K562 (cell line): ENCODE results near the gene EMID1. TPM values are rescaled to one million over a fixed set of nuclear protein-coding genes. Genes with fewer than 3 reads are reported as not detected.

Experiments
- BCL6 ChIP-seq: fragments of 250-450 bp; sonication (Bioruptor Pico); IDR thresholded peaks from 2 replicates; pipeline ENCODE4 v1.4.0; 2020
- BCOR ChIP-seq: fragments of 450-650 bp; IDR thresholded peaks from 2 replicates; pipeline ENCODE4 v1.6.1; 2016
- BDP1 ChIP-seq: IDR thresholded peaks from 3 replicates; pipeline ENCODE4 v1.6.1; 2011; ENCODE audit not compliant: insufficient read length, insufficient read depth
- CBX1 ChIP-seq: sonication (generic); IDR thresholded peaks from 2 replicates; pipeline ENCODE4 v1.6.1; 2016; ENCODE audit warnings: antibody characterized with exemption, low read depth, mild to moderate bottlenecking
- CHD4 ChIP-seq: fragments of 200-600 bp; sonication (generic); IDR thresholded peaks from 3 replicates; pipeline ENCODE4 v1.6.1; 2012; ENCODE audit warnings: low read depth, mild to moderate bottlenecking, mixed read lengths, low read length, inconsistent platforms; ENCODE audit not compliant: insufficient read depth, insufficient replicate concordance, poor library complexity, severe bottlenecking
- CTBP1 ChIP-seq: fragments of 450-650 bp; IDR thresholded peaks from 2 replicates; pipeline ENCODE4 v1.6.1; 2016; ENCODE audit warnings: borderline replicate concordance
- FOXA3 ChIP-seq, 2 experiments: fragments of 450-650 bp in 1 of 2; sonication (generic) in 1 of 2; formaldehyde crosslinking; IDR thresholded peaks in 1 of 2; conservative IDR thresholded peaks in 1 of 2; 2 replicates each; pipeline versions ENCODE4 v1.4.0 to v1.8.0; 2020 to 2022; ENCODE audit warnings: mild to moderate bottlenecking in 2 of 2, missing genetic modification reagents in 1 of 2
- GTF2B ChIP-seq: IDR thresholded peaks from 2 replicates; pipeline ENCODE4 v1.6.1; 2011; ENCODE audit not compliant: insufficient read length; ENCODE audit errors: extremely low read depth
- HES1 ChIP-seq: fragments of 450-650 bp; IDR thresholded peaks from 2 replicates; pipeline ENCODE4 v1.6.1; 2016; ENCODE audit warnings: low read depth, mild to moderate bottlenecking, moderate library complexity
- HNRNPK ChIP-seq: fragments of 200-400 bp; formaldehyde crosslinking; IDR thresholded peaks from one replicate; pipeline ENCODE4 v1.6.1; 2018; ENCODE audit warnings: mild to moderate bottlenecking, low read depth, low read length; ENCODE audit not compliant: poor library complexity, severe bottlenecking
- KHSRP ChIP-seq: fragments of 450-650 bp; IDR thresholded peaks from 2 replicates; pipeline ENCODE4 v1.6.1; 2017
- MEF2D ChIP-seq: conservative IDR thresholded peaks from 2 replicates; pipeline ENCODE4 v1.6.1; 2016; ENCODE audit warnings: low read depth, missing genetic modification characterization, missing compliant biosample characterization
- MYC ChIP-seq, 2 experiments: fragments of 250-450 bp in 1 of 2; sonication (Bioruptor Pico) in 1 of 2; IDR thresholded peaks; 2 replicates each; pipeline versions ENCODE4 v1.5.1 to v1.6.1; 2012 to 2021; ENCODE audit warnings: low read depth in 2 of 2, borderline replicate concordance in 1 of 2, improper control_type of control experiment in 1 of 2, low read length in 1 of 2, mild to moderate bottlenecking in 1 of 2, moderate library complexity in 1 of 2
- NCOA1 ChIP-seq: fragments of 450-650 bp; IDR thresholded peaks from 2 replicates; pipeline ENCODE4 v1.6.1; 2016; ENCODE audit warnings: low read depth
- NFATC3 ChIP-seq: fragments of 450-650 bp; IDR thresholded peaks from 2 replicates; pipeline ENCODE4 v1.6.1; 2017; ENCODE audit warnings: mild to moderate bottlenecking
- PCBP1 ChIP-seq: fragments of 200-400 bp; formaldehyde crosslinking; IDR thresholded peaks from 2 replicates; pipeline ENCODE4 v1.6.1; 2018; ENCODE audit warnings: mild to moderate bottlenecking, low read depth, low read length; ENCODE audit not compliant: poor library complexity, severe bottlenecking
- POLR2AphosphoS2 ChIP-seq: IDR thresholded peaks from 2 replicates; pipeline ENCODE4 v1.6.1; 2012; ENCODE audit warnings: low read length, improper control_type of control experiment
- POLR2AphosphoS5 ChIP-seq: IDR thresholded peaks from 2 replicates; pipeline ENCODE4 v1.6.1; 2011; ENCODE audit warnings: mild to moderate bottlenecking, low read depth, low read length, moderate library complexity; ENCODE audit not compliant: control insufficient read depth, insufficient read depth
- POLR2H ChIP-seq: IDR thresholded peaks from 2 replicates; pipeline ENCODE4 v1.6.1; 2016; ENCODE audit warnings: missing genetic modification characterization, low read depth, mild to moderate bottlenecking, control low read depth, missing compliant biosample characterization, moderate library complexity
- RBM15 ChIP-seq: fragments of 200-400 bp; formaldehyde crosslinking; IDR thresholded peaks from 2 replicates; pipeline ENCODE4 v1.6.1; 2018; ENCODE audit warnings: mild to moderate bottlenecking, low read length, moderate library complexity; ENCODE audit not compliant: insufficient read depth
- RBM39 ChIP-seq: fragments of 200-400 bp; formaldehyde crosslinking; optimal IDR thresholded peaks from 2 replicates; pipeline ENCODE3; 2018; ENCODE audit warnings: low read depth, low read length
- SAP30 ChIP-seq: fragments of 200-600 bp; sonication (generic); IDR thresholded peaks from 2 replicates; pipeline ENCODE4 v1.6.1; 2012; ENCODE audit warnings: borderline replicate concordance, low read depth, mild to moderate bottlenecking, moderate library complexity, low read length, control low read depth, inconsistent platforms; ENCODE audit not compliant: insufficient read depth, poor library complexity, severe bottlenecking
- SMARCA5 ChIP-seq: fragments of 450-650 bp; IDR thresholded peaks from 2 replicates; pipeline ENCODE4 v1.6.1; 2016
- SMARCB1 ChIP-seq: IDR thresholded peaks from 2 replicates; pipeline ENCODE4 v1.6.1; 2011; ENCODE audit warnings: improper control_type of control experiment, low read depth; ENCODE audit not compliant: insufficient read length
- SNRNP70 ChIP-seq: fragments of 200-400 bp; formaldehyde crosslinking; optimal IDR thresholded peaks from 2 replicates; pipeline ENCODE3; 2017; ENCODE audit warnings: low read depth, low read length
- TARDBP ChIP-seq: fragments of 450-650 bp; IDR thresholded peaks from 2 replicates; pipeline ENCODE4 v1.6.1; 2016
- TEAD2 ChIP-seq: fragments of 450-650 bp; IDR thresholded peaks from 2 replicates; pipeline ENCODE4 v1.6.1; 2016; ENCODE audit warnings: missing genetic modification characterization, control low read depth, missing compliant biosample characterization
- TRIM24 ChIP-seq, 2 experiments: fragments of 450-650 bp; IDR thresholded peaks; 2 replicates each; pipeline ENCODE4 v1.6.1; 2016
- YY1 ChIP-seq, 3 experiments: IDR thresholded peaks; 2 replicates each; pipeline ENCODE4 v1.6.1; 2011; ENCODE audit warnings: low read length in 2 of 3, mild to moderate bottlenecking in 2 of 3, moderate library complexity in 2 of 3, borderline replicate concordance in 1 of 3, control low read depth in 1 of 3, low read depth in 1 of 3; ENCODE audit not compliant: insufficient read depth in 3 of 3, insufficient replicate concordance in 2 of 3, control insufficient read depth in 1 of 3, insufficient read length in 1 of 3; ENCODE audit errors: extremely low read depth in 1 of 3
- ZKSCAN3 ChIP-seq: fragments of 250-450 bp; sonication (Bioruptor Pico); IDR thresholded peaks from 2 replicates; pipeline ENCODE4 v1.4.0; 2020
- ZNF146 ChIP-seq: IDR thresholded peaks from one replicate; pipeline ENCODE4 v1.6.1; 2018; ENCODE audit warnings: missing compliant biosample characterization; ENCODE audit not compliant: unreplicated experiment
- polyA plus RNA-seq, 8 experiments: library from polyadenylated mRNA; depleted of rRNA in 4 of 8; stranded (reverse) in 5 of 8; unstranded in 3 of 8; fragments of >200 nt; fragmentation: Nextera tagmentation in 2 of 8; fragmentation: Illumina TruSeq in 1 of 8; extraction: Ambion mirVana in 2 of 8; extraction: Trizol in 1 of 8; gene quantifications; 2 replicates each; pipeline versions ENCODE4 v1.2.1 to v1.2.3, GENCODE V29; 2011 to 2014; ENCODE audit warnings: inconsistent platforms in 1 of 8, missing spikeins in 1 of 8
- total RNA-seq, 7 experiments: library from RNA; depleted of rRNA in 6 of 7; stranded (reverse); fragments of >200 nt in 6 of 7; fragmentation: Illumina TruSeq in 2 of 7; extraction: Trizol in 2 of 7; gene quantifications; 2 replicates each; pipeline versions ENCODE4 v1.2.1 to v1.2.3, GENCODE V29; 2011 to 2021; ENCODE audit warnings: low replicate concordance in 1 of 7

The EMID1 gene
- total and polyA plus RNA-seq, 9 of the 15 experiments (the other 6 are each of a cell fraction or from before 2014, with no cell fraction given): 0.15 to 7.2 (median 2.7) TPM

GRCh38 chr22:29205252-29205593, 473 bp upstream of the EMID1 start (continued):
- peak; percentile 94 for TF ChIP-seq CHD4
- no peak for TF ChIP-seq HES1
- TF ChIP-seq BCL6: no peak
- TF ChIP-seq SMARCB1: no peak
- TF ChIP-seq SMARCA5: peak; percentile 81
- no peak for TF ChIP-seq POLR2H (tag)
- TF ChIP-seq NFATC3: no peak
- no peak for TF ChIP-seq HNRNPK
- TF ChIP-seq SAP30: no peak
- no peak for TF ChIP-seq YY1 (IDR thresholded peaks at IDR 0.05; ENCODE audit: borderline replicate concordance in 1 of 3, control insufficient read depth in 1 of 3, extremely low read depth in 1 of 3, insufficient read depth in 3 of 3, insufficient read length in 1 of 3, insufficient replicate concordance in 2 of 3, low read depth in 1 of 3, low read length in 2 of 3)
- TF ChIP-seq CTBP1: no peak
- TF ChIP-seq CBX1: peak; percentile 84
- TF ChIP-seq RBM15: no peak
- TF ChIP-seq RBM39: peak; percentile 64
- no peak for TF ChIP-seq POLR2AphosphoS2
- TF ChIP-seq ZKSCAN3 (CRISPR knock-in tag): no peak
- no peak for TF ChIP-seq ZNF146 (CRISPR knock-in tag)
- TF ChIP-seq TEAD2: no peak
- TF ChIP-seq NCOA1: no peak
- TF ChIP-seq BCOR: peak; percentile 98
- no peak for TF ChIP-seq TARDBP
- TF ChIP-seq GTF2B: no peak
- TF ChIP-seq PCBP1: no peak
- TF ChIP-seq MYC (IDR thresholded peaks at IDR 0.05; ENCODE audit: low read depth, low read length): peak; percentile 5; the same call in 1 of the 2 replicates
- TF ChIP-seq MYC (CRISPR knock-in tag; IDR thresholded peaks at IDR 0.05; ENCODE audit: borderline replicate concordance, low read depth): no peak
- no peak for TF ChIP-seq POLR2AphosphoS5
- TF ChIP-seq MEF2D (tag): no peak
- TF ChIP-seq BDP1: no peak
- TF ChIP-seq KHSRP: no peak
- TF ChIP-seq TRIM24 (IDR thresholded peaks at IDR 0.05): no peak
- TF ChIP-seq SNRNP70: no peak
- no peak for TF ChIP-seq FOXA3 (CRISPR knock-in tag; conservative IDR thresholded peaks at IDR 0.05 in 1 of 2, IDR thresholded peaks at IDR 0.05 in 1 of 2)
